ENCODE results near the gene APLF.

DNA sequence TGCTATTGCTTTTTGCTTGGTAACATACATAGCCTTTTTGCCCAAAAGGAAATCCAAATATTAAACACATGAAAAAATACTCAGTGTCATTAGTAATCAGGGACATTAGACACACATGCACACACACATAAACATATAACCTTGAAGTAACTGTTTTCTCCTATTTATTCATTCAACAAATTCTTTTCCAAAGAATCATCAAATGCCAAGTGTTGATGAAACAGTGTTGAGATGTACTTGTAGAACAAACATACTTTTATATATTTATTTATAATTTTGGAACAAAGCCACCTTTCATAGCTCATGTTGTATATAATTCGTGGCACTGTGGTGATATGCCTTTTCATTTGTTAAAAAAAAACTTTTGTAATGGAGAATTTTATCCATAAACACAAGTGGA lies 81.0 kb downstream of the APLF start:
- TF ChIP-seq CTCF (conservative IDR thresholded peaks at IDR 0.05; ENCODE audit: low read depth, low read length) (no peak), EZH2 (IDR thresholded peaks at IDR 0.05; ENCODE audit: low read length, unreplicated experiment) (no peak), EZH2phosphoT487 (IDR thresholded peaks at IDR 0.05; ENCODE audit: borderline replicate concordance, low read length) (no peak)
